HEK293 (cell line): ENCODE data around the gene CACNA2D3.

Source experiments
- ZBTB17 ChIP-seq: fragments of 450-650 bp; formaldehyde crosslinking; IDR thresholded peaks from 2 replicates; pipeline ENCODE4 v1.5.1; 2016; ENCODE audit warnings: missing biosample characterization, missing genetic modification characterization
- ZBTB7A ChIP-seq: fragments of 450-650 bp; formaldehyde crosslinking; IDR thresholded peaks from 2 replicates; pipeline ENCODE4 v1.5.1; 2016; ENCODE audit warnings: low read depth, missing biosample characterization, missing genetic modification characterization

DNA sequence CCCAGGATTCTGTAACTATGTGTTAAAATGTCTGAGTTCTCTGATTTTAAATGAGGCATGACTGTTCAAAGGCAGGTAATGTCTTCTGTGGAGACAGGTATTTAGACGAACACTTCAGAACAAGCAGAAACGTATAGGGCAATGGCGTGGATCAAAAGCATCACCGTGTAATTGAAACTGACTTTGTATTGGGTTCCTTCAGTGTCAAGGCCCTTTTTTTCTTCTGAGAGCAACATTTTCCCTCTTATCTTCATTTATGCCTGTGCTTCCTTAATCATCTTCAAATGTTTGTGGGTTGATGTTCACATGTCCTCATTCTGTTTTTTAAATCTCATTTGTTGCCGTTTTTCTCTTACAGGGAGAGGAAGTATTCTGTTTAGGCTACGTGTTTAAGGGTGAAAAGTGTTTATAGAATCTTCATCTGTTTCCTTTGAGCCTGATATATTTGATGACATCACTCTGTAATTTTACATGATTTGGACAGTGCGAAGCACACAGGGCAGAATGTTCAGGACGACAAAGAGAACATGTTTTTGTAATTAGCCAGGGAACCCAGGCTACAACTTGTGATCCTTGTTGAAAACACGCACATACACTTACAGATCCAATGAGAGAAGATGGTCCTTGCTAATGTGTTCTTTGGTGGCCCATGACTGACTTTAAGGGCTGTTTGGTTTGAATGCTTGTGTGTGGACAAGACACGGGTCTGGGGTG, 609.5 kb downstream of the CACNA2D3 start:
- no peak for TF ChIP-seq ZBTB7A
- TF ChIP-seq ZBTB17 (tag by site-specific recombination), result no peak
